DMS114 treated with DMSO at 0.1 percent for 48 hours (cell line): Measurements from ENCODE around the gene HOXB2.
"Not testable (repeated sequence)": the region's sequence is repeated elsewhere in the genome, so short reads cannot be mapped to it uniquely, and the experiment has no call there.

Experiments
- DNase-seq: peaks from one replicate; lab custom pipeline; 2025; ENCODE audit not compliant: unreplicated experiment; lab: John Stamatoyannopoulos, UW

HOXB2 gene

DNA sequence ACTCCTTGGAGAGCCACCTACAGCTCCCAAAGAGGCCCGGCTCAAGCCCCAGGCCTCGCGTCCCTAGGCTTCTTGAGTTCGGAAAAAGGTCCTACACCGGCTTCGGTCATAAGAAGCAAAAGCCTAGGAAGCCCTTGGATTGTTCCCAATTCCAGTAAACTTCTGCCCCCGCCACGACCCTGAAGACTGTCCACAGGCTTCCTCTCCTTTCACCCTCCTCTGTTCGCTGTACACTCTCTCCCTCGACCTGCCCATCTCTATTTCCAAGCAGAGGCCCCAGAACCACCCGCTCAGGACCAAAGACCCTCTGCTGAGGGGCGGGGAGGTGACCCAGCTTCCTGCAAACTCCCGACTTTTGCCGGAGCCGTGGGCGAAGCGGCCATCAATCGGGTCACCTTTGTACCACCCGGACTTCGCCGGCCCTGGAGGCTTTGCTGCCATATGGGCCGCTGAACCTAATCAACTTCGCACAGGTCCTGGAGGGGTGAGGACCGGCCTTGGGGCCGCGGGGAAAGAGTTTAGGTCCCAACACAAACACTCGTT is 2.7 kb downstream of the HOXB2 start:
- peak; percentile 17 for DNase-seq

DNA sequence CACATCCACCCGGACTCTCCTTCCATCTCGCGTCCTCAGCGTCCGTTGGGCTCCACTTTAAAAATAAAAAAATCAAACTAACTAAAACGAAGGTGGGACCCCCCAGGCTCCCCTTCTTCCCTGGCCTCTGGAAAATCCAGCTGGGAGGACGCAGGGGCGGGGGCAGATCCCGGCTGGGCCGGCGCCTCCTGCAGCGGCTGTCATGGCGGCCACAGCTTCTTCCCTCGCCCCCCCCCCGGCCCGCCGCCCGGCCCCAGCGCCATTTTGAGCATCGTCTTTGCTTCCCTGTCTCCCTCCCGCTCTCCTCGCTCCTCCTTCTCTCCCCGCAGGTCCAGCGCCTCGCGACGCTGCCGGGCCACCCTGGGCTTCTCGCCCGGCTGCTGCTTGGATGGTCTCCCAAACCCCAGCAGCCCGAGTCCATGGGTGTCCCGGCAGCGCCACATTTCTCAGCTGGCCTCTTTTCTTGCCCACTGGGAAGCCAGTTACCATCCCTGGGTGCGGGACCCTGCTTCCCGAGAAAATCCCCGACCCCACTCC is 3.3 kb downstream of the HOXB2 start:
- peak; percentile 25 for DNase-seq

DNA sequence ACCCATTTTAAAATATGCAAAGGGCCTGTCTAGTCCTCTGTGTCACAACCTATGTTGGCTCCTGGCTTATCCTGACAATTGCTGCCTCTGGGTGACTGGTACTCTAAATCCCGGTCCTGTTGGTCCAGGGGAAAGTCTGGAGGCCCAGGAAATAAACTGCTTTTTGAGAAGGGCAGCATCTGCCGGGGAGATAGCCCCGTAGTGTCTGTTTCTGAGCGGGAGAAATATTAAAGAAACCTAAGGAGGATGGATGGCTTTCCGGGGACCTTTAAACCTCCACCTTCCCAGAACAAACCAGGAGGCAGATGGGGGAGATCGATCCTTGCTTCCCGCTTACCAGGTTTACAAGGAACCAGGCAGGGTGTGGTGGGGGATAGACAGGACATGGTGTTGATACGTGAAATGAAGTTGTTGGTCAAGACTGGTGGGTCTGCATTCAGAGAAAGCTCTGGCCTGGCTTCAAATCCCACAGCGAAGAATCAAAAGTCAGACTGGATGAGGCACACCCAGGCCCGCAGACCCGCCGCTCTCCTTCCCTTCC is 3.8 kb downstream of the HOXB2 start:
- DNase-seq: peak; percentile 22

DNA sequence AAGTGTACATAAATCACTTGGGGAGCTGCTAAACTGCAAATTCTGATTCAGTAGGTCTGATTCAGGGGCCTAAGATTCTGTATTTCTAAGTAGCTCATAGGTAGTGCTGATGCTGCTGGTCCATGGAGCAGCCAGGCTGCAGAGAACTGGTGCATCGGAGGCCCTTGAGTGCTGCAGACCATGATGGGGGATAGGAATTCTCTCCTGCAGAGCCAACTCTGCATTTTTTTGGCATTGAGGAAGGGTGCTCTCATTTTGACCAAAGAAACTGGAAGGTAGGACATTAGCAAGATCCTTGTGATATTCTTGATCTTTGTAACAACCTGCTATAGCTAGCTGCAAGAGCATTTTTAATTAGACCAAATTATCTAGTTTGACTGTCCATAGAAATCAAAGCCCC is 4.7 kb downstream of the HOXB2 start:
- DNase-seq: no peak

DNA sequence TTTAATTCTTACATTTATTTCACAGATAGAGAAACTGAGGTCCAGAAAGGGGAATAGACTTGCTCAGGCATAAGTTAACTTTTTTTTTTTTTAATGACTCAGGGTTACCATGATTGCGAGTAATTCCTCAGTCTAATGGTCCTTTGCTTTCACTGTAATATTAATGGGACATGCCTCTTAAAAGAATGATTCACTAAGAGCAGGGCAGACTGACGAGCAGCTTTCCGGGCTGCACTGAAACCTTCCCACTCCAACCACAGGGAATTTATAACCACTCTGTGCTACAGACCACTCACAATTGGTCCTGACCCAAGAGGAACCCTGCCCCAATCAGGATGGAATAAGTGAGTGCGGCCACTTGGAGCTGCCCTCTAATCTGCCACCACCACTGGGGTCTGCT is 5.7 kb downstream of the HOXB2 start:
- DNase-seq: no peak

DNA sequence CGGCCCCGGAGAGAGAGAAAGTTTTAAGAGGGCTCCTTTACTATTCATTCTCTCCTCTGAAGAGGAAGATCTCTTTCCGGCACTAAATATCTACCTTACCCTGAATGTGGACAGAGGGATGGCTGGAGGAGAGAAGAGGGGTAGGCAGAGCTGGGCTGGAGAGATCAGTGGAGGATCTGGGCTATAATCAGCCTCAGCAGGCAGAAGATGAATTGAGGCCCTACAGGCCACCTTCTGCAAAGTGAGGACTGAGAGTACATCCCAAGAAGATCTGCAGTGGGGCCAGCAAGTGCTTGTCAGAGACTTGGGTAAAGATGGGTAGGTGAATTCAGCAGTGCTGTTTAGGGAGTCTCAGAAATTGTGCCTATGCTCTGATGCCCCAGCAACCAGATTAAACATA is 7.6 kb downstream of the HOXB2 start:
- no peak for DNase-seq

DNA sequence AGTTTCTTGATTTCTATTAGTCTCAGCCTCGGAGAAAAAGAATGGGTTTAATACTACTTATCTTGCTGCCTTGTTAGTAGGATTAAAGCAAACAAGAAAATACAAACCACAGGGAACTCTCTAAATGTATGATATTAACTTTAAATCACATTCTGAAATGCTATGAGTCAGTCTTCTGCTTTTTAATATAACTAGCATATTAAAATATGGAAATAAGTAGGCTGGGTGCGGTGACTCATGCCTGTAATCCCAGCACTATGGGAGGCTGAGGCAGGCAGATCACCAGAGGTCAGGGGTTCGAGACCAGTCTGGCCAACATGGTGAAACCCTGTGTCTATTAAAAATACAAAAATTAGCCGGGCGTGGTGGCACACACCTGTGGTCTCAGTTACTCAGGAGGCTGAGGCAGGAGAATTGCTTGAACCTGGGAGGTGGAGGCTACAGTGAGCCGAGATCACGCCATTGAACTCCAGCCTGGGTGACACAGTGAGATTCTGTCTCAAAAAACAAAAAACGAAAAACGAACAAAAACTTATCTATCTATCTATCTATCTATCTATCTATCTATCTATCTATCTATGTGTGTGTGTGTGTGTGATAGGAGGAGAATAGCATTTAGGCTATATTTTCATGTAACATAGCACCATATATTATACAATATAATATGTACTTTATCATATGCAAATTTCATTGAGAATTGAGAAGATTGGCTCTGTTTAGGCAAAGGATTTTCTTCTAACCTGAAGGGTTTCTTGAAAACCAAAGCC is 8.9 kb downstream of the HOXB2 start:
- not testable (repeated sequence) for DNase-seq

DNA sequence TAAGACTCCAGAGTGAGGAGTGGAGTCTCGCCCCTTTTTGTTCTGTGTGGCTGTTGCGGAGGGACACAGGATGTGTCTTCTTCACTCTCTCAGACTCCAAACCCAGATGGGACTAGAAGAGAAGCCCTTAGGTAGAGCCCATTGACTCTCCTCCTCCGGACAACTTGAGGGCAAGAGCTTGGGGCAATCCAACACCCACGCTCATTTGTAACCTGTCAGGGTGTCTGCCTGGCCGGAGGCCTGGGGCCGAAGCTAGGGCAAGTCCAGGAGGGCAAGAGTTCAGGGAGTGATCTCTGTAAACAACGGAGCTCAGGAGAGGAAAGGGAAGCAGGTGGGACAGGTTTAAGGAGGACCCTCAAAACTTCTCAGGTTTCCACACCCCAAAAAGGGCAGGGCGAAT is 12.6 kb downstream of the HOXB2 start:
- no peak for DNase-seq

DNA sequence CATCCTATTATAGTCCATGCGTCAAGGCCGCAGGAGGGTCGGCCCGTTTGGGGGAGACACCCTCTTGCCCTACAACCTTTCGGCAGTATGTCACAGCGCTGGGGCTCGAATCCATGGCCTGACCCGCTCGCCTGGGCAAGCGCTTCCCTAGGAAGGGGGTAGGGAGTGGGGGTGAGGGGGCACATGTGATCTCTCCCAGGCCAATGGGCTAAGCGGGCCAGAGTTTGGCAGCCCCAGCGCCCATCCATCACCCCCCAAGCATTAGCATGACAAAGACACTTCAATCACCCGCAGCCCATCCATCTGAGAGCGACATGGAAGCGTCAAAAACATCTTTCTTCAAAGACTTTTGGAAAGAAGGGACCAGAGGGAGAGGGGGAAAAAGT is 14.0 kb downstream of the HOXB2 start, which contains the start of gene HOXB1:
TSS of gene HOXB1 (minus strand) at position 125 of the 386 bp plus-strand sequence. CDS start at position 18, 107 bp downstream.
- DNase-seq: no peak

DNA sequence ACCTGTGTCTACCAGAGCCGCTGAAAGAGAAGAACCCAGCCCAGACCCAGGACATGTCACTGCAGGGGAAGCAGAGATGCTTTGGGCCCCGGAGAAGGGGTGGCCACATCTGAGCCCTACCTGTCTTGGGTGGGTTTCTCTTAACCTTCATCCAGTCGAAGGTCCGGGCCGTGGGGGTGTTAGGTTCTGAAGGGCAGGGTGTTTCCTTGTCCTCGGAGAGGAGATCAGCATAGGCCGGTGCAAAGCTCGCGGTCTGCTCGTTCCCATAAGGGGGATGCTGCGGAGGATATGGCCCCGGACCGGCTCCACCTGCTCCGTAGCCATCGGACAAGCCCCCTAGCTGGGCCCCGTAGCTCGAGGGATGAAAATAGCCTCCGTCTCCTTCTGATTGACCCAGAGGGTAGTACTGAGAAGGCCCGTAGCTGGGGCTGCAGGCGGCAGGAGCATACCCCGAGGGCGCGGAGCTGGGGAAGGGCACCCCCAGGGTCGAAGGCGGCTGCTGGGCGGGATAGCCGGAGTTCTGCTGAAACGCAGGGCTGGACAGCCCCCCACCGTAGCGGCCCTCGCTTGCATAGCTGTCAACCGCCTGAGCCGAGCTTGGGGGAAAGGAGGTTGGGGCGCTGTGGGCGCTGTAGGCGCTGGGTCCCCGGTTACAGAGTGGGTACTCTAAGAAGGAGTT is 14.6 kb downstream of the HOXB2 start:
- no peak for DNase-seq

DNA sequence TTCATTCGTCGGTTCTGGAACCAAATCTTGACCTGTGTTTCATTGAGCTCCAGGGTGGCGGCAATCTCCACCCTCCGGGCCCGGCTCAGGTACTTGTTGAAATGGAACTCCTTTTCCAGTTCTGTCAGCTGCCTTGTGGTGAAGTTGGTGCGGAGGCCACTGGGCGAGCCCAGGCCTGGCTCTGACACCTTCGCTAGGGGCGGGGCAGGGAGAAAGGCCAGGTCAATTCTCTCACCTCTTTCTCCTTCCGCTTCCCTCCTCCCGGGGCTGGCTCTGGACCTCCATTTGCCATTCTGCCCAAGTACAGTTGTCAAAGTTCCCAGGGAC is 15.3 kb downstream of the HOXB2 start:
- DNase-seq: no peak

DNA sequence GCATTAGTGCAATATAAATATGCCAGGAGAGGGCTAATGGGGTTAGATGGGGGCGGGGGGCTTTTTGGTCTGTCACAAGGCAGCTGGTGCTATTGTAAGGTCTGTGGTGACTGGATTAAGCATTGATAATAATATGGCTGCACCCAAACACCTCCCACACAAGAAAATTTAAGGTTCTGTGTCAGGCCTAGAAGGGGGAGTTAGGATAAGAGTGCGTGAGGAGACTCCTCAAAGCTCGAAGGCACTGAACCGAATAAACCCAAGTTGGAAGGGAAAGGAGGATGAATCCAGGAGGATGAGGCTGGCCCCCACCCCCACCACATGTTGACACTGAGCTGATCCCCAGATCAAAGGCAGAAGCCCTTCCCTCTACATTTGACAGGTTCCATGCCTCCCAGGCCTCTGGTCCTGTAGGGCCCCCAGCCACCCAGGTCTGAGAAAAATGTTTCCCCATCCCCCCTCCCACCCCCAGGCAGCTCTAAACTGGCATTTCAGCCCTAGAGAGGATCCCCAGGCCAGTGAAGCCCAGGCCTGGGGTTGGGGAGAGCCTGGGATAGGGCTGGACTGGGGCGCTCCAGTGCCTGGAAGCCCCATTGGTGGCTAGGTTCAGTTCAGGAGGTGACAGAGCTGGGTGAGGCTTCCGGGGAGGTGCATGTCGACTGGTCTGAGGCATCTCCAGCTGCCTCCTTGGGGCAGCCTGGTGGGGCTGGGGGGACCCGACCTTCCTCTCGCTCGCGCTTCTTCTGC is 15.8 kb downstream of the HOXB2 start:
- DNase-seq: no peak

DNA sequence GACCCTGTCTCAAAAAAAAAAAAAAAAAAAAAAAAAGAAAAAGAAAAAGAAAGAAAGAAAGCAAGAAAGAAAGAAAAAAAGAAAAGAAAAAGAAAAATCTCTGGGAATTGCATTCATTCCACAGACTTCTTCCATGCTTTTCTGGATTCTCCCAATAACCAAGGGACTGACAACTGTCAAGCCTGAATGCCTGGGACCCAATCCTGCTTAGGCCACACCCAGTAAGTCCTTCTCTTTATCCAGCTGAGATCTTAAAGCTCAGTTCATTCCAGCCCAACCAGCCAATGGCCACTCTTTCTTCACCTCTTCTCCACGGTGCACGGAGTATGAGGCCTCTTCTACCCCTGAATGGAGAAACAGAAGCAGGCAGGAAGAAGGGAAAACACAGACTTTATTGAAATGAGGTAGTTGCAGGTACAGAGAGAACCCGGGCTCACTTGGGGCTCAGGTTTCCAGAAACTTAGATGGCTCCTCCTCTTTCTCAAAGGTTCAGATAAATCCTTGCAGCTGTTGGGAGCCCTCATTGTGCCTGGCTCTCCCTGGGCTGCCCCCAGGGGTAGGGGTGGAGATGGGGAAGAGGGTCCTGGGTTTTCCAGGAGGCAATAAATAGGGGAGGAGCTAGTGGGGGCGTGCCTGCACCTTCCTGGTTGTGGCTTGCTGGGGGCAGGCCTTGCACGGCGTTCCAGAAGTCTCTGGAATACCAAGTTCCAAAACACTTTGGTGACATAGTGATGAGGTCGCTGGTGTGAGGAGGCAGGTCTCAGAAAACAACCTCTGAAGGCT is 16.6 kb downstream of the HOXB2 start:
- DNase-seq: no peak

DNA sequence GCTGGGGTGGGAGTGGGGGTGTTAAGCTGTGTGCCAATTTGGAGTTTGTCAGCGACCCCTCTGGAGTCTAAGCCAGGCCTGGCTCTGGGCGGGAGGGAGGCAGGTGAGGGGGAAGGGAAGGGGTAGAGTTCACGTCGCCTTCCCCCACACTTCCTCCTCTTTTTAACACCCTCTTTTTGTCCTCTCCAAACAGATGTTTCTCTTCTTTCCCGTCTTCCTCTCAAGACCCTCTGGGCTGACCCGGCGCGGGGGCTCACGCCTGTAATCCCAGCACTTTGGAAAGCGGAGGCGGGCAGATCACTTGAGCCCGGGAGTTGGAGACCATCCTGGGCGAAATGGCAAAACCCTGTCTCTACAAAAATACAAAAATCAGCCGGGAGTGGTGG is 17.4 kb downstream of the HOXB2 start:
- DNase-seq: no peak

DNA sequence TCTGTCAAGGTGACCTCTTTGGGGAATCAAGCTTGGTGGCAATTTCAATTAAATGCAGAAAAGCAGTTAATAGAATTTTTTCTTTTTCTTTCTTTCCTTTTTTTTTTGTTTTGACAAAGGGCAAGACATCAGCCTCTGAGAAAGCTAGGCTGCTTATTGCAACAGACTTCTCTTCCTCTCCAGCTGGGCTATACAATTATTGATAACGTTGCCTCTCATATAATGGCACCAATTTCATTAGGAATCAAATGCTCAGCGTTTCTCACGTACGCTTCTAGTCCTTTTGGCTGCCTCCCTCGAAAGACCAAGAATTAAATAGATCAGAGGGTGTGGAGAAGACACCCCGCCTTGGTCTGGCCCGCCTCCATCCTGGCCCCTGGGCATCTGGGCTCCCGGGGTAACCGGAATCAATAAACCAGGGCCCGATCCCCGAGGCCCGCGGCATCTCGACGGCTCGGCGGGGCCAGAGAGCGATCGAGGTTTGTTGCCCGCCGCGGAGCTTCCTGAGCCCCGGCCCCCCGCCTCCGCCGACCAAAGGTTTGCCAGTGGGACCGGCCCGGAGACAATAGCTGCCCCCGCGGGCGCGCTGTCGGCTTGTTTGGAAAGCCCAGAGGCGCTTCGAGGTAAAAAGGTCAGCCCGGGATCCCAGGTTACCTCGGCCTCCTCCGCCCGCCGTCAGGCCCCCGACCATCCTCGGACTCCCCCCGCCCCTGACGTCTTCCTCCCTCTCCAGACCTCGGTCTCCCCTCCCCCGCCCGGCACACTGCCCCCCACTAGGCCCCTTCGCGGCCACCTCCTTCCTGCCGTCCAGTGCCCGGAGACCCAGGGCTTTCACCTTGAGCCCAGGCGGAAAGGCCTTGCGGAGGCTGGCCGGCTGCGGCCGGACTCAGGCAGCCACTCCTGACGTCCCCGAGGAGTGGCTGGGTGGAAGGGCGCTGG is 18.0 kb downstream of the HOXB2 start:
- no peak for DNase-seq

DNA sequence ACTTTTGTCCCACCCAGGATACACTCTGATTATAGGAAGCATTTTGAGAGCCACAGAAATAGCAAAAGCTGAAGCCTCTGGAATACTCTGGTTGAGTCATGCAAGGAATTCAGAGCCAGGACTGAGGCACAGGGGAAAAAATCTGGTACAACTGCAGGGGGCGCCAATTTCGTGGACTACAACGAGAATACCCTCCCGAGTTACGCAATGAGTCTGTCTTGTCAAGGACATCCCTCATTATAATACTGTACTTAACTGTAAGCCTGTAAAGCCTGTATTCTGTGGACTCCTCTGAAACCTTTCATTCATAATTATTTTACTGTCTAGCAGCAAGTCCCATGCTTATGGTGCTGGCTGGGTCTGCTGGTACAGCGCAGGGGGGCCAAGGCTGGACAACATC is 21.9 kb downstream of the HOXB2 start:
- no peak for DNase-seq

DNA sequence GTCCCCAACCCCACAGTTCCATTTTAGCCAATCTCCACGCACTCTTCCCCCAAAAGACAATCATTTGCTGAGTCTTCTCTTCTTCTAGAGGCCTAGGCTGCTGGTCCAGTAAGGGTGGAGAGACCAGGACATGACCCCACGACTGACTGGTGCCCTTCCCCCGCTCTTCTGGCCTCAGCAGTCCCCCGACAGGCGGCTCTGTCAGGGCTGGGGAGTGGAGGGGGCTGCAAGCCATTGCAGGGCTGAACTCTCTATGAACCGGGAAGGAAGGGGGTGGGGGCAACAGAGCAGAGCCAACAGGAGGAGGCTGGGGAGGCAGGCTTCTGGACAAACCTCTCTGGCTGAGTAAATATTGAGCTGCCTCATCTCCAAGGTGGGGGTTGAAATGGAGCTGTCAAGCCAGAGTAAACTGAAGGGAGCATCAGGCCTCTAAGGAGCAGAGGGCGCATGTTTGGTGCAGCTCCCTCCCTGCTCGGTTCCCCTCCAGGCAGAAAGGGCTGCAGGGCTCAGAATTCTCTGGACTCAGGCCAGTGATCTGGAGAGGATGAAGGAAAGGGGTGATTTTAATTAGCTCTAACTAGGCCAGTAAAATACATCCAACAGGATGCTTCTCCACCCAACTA is 22.8 kb downstream of the HOXB2 start:
- no peak for DNase-seq

DNA sequence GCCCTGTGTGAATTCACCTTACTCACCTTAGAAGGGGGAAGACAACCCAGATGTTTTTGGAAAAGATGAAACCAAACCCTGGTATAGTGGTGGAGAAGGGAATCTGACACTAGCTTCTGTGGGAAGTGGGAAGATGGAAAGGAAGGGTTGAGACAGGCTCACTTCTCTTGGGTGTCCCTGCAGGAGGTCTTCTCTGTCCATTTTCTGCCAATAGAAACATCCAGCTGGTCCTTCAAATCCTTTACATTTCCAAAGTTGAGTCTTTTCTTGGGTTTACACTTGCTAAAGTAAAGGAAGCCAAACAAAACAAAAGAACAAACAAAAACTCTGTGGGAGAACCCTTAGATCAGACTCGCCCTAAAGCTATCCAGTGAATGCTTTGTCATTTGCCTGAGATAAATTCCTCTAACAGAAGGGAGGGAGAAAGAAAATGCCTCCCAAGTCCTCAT is 24.3 kb downstream of the HOXB2 start:
- DNase-seq: no peak

DNA sequence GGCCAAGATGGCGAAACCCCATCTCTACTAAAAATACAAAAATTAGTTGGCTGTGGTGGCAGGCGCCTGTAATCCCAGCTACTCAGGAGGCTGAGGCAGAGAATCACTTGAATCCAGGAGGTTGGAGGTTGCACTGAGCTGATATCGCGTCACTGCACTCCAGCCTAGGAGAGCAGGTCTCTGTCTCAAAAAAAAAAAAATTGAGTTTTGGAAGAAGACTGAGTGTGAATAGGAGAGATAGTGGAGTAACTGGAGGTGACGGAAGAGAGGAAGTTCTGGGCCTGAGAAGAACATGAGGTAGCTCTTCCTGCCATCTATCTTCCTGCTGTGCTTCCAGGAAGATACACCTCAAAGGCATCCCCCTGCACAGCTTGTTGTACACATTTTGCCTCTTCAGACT is 25.5 kb downstream of the HOXB2 start:
- no peak for DNase-seq
